ENCODE measurements around the gene LIPM. TPM values are rescaled to one million over a fixed set of nuclear protein-coding genes. Genes with fewer than 3 reads are reported as not detected.
A peak's percentile ranks its signal among the peaks of the same experiment; 100 is the strongest.

LIPM gene
- total and polyA plus RNA-seq, 12 donors = not detected

GRCh38 chr10:88805924-88806323, 3.4 kb downstream of the LIPM start:
- Histone ChIP-seq H3K9me3 (no peaks in the 10 kb centered on the region), H3K27me3 (peaks cover 0 to 16% (median 0%) of the 10 kb centered on the region in 7 donors), H3K4me1 (no peaks in the 10 kb centered on the region), H3K4me3 (no peak overlapping the region), H3K36me3 (no peaks in the 10 kb centered on the region), H3K27ac (no peak overlapping the region)
- DNase-seq = no peak
- ATAC-seq = no peak
- intact Hi-C loops (cut with DNase I) = loop anchor here in 2 of 10 donors (5.0 to 10.0 kb wide), 2 partner anchors 101 to 114 kb away; partner anchors contain the start of gene LIPK (in 1 of the 2)
- 82 to 83% methylated on average over 3 of the region's 3 CpGs for WGBS, 2 donors
- no peak for TF ChIP-seq CTCF (IDR thresholded peaks at IDR 0.05)

GRCh38 chr10:88809621-88810020, 7.1 kb downstream of the LIPM start:
- no peak for DNase-seq
- Histone ChIP-seq H3K27me3 (peaks cover 0 to 23% (median 2%) of the 10 kb centered on the region in 7 donors), H3K9me3 (no peaks in the 10 kb centered on the region), H3K4me3 (no peak overlapping the region), H3K36me3 (no peaks in the 10 kb centered on the region), H3K4me1 (no peaks in the 10 kb centered on the region), H3K27ac (no peak overlapping the region)
- no peak for ATAC-seq
- intact Hi-C loops (cut with DNase I) = loop anchor here in 5 of 10 donors (2.0 to 10.0 kb wide), 5 partner anchors 105 to 245 kb away; partner anchors contain the start of gene LIPK (in 1 of the 5)
- no peak for TF ChIP-seq CTCF (IDR thresholded peaks at IDR 0.05)
- 81 to 83% methylated on average over 4 of the region's 4 CpGs for WGBS, 2 donors

GRCh38 chr10:88810196-88810961, 7.8 kb downstream of the LIPM start:
- Histone ChIP-seq H3K36me3 (no peaks in the 10 kb centered on the region), H3K4me3 (no peak overlapping the region), H3K4me1 (no peaks in the 10 kb centered on the region), H3K9me3 (no peaks in the 10 kb centered on the region), H3K27ac (no peak overlapping the region), H3K27me3 (peaks cover 0 to 23% (median 4%) of the 10 kb centered on the region in 7 donors)
- WGBS, 2 donors = 39 to 40% methylated on average over 5 of the region's 5 CpGs
- intact Hi-C loops (cut with DNase I) = loop anchor here in 3 of 10 donors (2.0 to 5.0 kb wide), 3 partner anchors 123 to 246 kb away; no protein-coding TSS in a partner anchor
- ATAC-seq (peak in 3 of 8 donors; percentile 39 to 60 (median 52)), DNase-seq (no peak)
- TF ChIP-seq CTCF (IDR thresholded peaks at IDR 0.05) = peak; percentile 17 to 77 (median 60)

GRCh38 chr10:88813200-88813599, 10.7 kb downstream of the LIPM start:
- no peak for TF ChIP-seq CTCF (IDR thresholded peaks at IDR 0.05)
- Histone ChIP-seq H3K27me3 (peaks cover 0 to 23% (median 5%) of the 10 kb centered on the region in 7 donors), H3K4me1 (no peaks in the 10 kb centered on the region), H3K4me3 (no peak overlapping the region), H3K9me3 (no peaks in the 10 kb centered on the region), H3K36me3 (no peaks in the 10 kb centered on the region), H3K27ac (no peak overlapping the region)
- intact Hi-C loops (cut with DNase I) = loop anchor here in 2 of 10 donors (5.0 kb wide), 2 partner anchors 126 to 246 kb away; no protein-coding TSS in a partner anchor
- no peak for DNase-seq
- ATAC-seq = no peak
- WGBS, 2 donors = 81 to 84% methylated on average over 6 of the region's 6 CpGs
